B cell (primary cell): ENCODE results near the gene TIAM1.

Source experiments
- CTCF ChIP-seq: fragments of 200-600 bp; IDR thresholded peaks from one replicate; pipeline ENCODE4 v1.8.0; 2022; ENCODE audit warnings: antibody characterized with exemption, mild to moderate bottlenecking
- EZH2 ChIP-seq: IDR thresholded peaks from 2 replicates; pipeline ENCODE4 v1.6.1; 2012; ENCODE audit warnings: borderline replicate concordance, low read depth, mild to moderate bottlenecking, moderate library complexity, low read length; ENCODE audit not compliant: insufficient read depth, poor library complexity, severe bottlenecking

GRCh38 chr21:31334648-31335121 is 9.4 kb downstream of the TIAM1 start:
- TF ChIP-seq EZH2 (no peak), CTCF (no peak)
